ENCODE measurements around the gene SERPINB2.

DNA sequence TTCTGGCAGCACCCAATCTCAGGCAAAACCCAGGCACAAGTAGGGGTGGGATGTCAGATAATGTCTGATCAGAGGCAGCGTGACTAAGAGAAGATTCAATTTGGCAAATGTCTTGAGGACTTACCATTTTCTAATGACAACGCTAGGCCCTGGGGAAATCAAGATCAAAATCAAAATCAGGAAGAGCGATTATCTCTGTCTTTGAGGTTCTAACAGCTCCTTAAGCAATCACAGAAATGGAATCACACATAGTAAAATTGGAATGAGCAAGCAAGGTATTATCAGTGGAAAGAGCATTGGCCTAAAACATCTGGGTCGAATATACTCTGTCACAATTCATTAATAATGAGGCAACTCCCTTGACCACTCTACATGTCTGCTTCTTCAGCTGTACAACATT is 8.6 kb upstream of the SERPINB2 start:
- TF ChIP-seq, protein P1, sequence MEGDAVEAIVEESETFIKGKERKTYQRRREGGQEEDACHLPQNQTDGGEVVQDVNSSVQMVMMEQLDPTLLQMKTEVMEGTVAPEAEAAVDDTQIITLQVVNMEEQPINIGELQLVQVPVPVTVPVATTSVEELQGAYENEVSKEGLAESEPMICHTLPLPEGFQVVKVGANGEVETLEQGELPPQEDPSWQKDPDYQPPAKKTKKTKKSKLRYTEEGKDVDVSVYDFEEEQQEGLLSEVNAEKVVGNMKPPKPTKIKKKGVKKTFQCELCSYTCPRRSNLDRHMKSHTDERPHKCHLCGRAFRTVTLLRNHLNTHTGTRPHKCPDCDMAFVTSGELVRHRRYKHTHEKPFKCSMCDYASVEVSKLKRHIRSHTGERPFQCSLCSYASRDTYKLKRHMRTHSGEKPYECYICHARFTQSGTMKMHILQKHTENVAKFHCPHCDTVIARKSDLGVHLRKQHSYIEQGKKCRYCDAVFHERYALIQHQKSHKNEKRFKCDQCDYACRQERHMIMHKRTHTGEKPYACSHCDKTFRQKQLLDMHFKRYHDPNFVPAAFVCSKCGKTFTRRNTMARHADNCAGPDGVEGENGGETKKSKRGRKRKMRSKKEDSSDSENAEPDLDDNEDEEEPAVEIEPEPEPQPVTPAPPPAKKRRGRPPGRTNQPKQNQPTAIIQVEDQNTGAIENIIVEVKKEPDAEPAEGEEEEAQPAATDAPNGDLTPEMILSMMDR (IDR thresholded peaks at IDR 0.05; ENCODE audit: low read depth, low read length), result no peak
- TF ChIP-seq EZH2phosphoT487 (IDR thresholded peaks at IDR 0.05; ENCODE audit: low read depth), result no peak
